ENCODE data around the gene LDLRAD3.

DNA sequence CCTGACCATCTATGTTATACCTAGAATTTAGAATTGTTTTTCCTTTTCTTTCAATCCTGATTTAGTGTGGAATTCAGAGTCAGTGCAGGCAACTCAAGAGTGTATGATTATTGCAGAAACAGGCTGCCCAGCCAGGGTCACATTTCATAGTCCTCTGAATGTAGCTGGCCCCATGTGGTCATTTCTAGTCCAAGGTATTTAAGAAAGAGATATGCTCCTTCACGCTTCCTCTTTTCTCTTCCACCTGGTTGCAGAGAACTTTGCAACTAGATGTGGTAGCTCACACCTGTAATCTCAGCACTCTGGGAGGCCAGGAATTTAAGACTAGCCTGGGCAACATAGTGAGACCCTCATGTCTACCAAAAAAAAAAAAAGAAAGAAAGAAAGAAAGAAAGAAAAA, 27.6 kb upstream of the LDLRAD3 start:
- TF ChIP-seq POLR2A (IDR thresholded peaks at IDR 0.05) (no peak), EP300 (IDR thresholded peaks at IDR 0.05) (no peak)
- TF ChIP-seq, protein P1, sequence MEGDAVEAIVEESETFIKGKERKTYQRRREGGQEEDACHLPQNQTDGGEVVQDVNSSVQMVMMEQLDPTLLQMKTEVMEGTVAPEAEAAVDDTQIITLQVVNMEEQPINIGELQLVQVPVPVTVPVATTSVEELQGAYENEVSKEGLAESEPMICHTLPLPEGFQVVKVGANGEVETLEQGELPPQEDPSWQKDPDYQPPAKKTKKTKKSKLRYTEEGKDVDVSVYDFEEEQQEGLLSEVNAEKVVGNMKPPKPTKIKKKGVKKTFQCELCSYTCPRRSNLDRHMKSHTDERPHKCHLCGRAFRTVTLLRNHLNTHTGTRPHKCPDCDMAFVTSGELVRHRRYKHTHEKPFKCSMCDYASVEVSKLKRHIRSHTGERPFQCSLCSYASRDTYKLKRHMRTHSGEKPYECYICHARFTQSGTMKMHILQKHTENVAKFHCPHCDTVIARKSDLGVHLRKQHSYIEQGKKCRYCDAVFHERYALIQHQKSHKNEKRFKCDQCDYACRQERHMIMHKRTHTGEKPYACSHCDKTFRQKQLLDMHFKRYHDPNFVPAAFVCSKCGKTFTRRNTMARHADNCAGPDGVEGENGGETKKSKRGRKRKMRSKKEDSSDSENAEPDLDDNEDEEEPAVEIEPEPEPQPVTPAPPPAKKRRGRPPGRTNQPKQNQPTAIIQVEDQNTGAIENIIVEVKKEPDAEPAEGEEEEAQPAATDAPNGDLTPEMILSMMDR (IDR thresholded peaks at IDR 0.05), result no peak
